ENCODE measurements around the gene BMAL1.

- no peak for TF ChIP-seq CTCF (IDR thresholded peaks at IDR 0.05; ENCODE audit: borderline replicate concordance, extremely low read depth, low read length, poor library complexity, severe bottlenecking)
- TF ChIP-seq EZH2 (IDR thresholded peaks at IDR 0.05; ENCODE audit: borderline replicate concordance, low read depth, low read length, severe bottlenecking): peak; percentile 79
Observed at GRCh38 chr11:13276832-13277767, 490 bp upstream of the BMAL1 start.

Data from DND-41 (cell line).